Ishikawa (cell line): ENCODE data around the gene FGF10.

Experiments used
- CEBPB ChIP-seq: IDR thresholded peaks from 2 replicates; pipeline ENCODE4 v1.6.1; 2012
- CREB1 ChIP-seq: IDR thresholded peaks from 2 replicates; pipeline ENCODE4 v1.6.1; 2012; ENCODE audit warnings: low read depth
- EGR1 ChIP-seq: IDR thresholded peaks from 2 replicates; pipeline ENCODE4 v1.6.1; 2012
- EP300 ChIP-seq: IDR thresholded peaks from 2 replicates; pipeline ENCODE4 v1.6.1; 2012; ENCODE audit warnings: borderline replicate concordance
- FOXM1 ChIP-seq: IDR thresholded peaks from 2 replicates; pipeline ENCODE4 v1.6.1; 2012; ENCODE audit warnings: low read depth, borderline replicate concordance
- NFIC ChIP-seq: IDR thresholded peaks from 2 replicates; pipeline ENCODE4 v1.6.1; 2012
- RAD21 ChIP-seq: IDR thresholded peaks from 2 replicates; pipeline ENCODE4 v1.6.1; 2012; ENCODE audit warnings: low read depth
- REST ChIP-seq: IDR thresholded peaks from 2 replicates; pipeline ENCODE4 v1.6.1; 2012; ENCODE audit warnings: low read depth, mild to moderate bottlenecking
- TAF1 ChIP-seq: IDR thresholded peaks from 2 replicates; pipeline ENCODE4 v1.6.1; 2012; ENCODE audit warnings: low read depth, mild to moderate bottlenecking
- TCF12 ChIP-seq: IDR thresholded peaks from 2 replicates; pipeline ENCODE4 v1.6.1; 2012; ENCODE audit warnings: low read depth
- TEAD4 ChIP-seq: IDR thresholded peaks from 2 replicates; pipeline ENCODE4 v1.6.1; 2012
- YY1 ChIP-seq: IDR thresholded peaks from 2 replicates; pipeline ENCODE4 v1.6.1; 2012; ENCODE audit warnings: low read depth
- ZBTB7A ChIP-seq: IDR thresholded peaks from 2 replicates; pipeline ENCODE4 v1.6.1; 2012; ENCODE audit warnings: low read depth
- TF ChIP-seq, protein P1 (sequence below): IDR thresholded peaks from 2 replicates; pipeline ENCODE4 v1.6.1; 2012
- TF ChIP-seq, protein P2 (sequence below): IDR thresholded peaks from 2 replicates; pipeline ENCODE4 v1.6.1; 2012

The FGF10 gene

DNA sequence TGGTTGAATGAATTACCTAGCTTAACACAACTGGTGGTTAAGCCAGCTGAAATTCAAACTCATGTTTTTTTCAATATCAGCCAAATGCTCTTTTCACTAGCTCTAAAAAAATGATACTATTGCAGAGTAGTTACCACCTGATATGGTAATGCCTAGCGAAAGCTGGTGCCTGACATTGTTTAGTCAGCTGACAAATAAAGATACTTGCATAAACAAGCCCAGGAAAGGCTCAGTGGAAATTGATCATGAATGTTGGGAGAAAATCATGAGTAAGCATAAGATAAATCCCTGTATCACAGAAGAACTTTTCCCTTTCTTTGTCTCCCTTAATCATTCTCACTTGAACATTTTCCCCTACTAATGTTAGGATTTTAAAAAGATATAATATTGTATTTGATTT, 54.6 kb downstream of the FGF10 start:
- no peak for TF ChIP-seq NFIC
- TF ChIP-seq, protein P1, sequence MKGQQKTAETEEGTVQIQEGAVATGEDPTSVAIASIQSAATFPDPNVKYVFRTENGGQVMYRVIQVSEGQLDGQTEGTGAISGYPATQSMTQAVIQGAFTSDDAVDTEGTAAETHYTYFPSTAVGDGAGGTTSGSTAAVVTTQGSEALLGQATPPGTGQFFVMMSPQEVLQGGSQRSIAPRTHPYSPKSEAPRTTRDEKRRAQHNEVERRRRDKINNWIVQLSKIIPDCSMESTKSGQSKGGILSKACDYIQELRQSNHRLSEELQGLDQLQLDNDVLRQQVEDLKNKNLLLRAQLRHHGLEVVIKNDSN: no peak
- TF ChIP-seq RAD21: no peak
- TF ChIP-seq TEAD4: no peak
- no peak for TF ChIP-seq EGR1
- TF ChIP-seq CREB1: no peak
- TF ChIP-seq FOXM1: no peak
- TF ChIP-seq YY1: no peak
- no peak for TF ChIP-seq ZBTB7A
- TF ChIP-seq TAF1: no peak
- no peak for TF ChIP-seq TCF12
- no peak for TF ChIP-seq EP300
- TF ChIP-seq REST: no peak
- TF ChIP-seq, protein P2, sequence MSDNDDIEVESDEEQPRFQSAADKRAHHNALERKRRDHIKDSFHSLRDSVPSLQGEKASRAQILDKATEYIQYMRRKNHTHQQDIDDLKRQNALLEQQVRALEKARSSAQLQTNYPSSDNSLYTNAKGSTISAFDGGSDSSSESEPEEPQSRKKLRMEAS: no peak
- no peak for TF ChIP-seq CEBPB

DNA sequence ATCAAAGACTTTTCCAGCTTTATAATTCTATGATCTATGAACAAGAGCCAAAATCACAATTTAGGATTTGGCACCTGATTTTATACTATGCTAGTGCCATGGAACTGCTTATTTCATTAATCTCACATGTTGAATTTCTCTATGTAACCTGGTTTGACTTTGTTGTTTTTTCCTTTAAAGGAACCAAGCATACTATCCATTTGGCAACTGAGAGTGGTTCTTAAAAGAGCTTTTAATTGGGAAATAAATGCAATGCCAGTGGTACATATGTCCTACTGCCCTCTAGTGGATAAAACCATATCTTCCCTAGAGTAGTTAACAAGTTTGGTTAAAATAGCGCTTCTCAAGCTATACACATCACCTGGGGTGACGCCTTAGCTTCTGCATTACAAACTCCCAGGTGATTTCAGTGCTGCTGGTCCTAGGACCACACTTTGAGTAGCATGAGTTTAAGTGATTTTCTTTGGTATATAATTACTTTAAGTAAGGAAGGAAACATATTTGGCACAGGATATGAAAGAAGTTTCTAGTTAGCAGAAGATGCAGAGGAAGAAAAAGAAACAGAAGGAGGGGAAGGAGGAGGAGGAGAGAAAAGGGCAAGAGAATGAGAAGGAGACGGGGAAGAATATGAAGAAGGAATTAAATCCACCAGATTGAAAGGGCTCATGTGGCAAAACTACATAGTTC, 56.8 kb downstream of the FGF10 start:
- TF ChIP-seq FOXM1: no peak
- TF ChIP-seq EP300: no peak
- TF ChIP-seq RAD21: peak; percentile 47
- no peak for TF ChIP-seq NFIC
- no peak for TF ChIP-seq REST
- TF ChIP-seq CEBPB: no peak
- no peak for TF ChIP-seq TAF1
- TF ChIP-seq CREB1: no peak

DNA sequence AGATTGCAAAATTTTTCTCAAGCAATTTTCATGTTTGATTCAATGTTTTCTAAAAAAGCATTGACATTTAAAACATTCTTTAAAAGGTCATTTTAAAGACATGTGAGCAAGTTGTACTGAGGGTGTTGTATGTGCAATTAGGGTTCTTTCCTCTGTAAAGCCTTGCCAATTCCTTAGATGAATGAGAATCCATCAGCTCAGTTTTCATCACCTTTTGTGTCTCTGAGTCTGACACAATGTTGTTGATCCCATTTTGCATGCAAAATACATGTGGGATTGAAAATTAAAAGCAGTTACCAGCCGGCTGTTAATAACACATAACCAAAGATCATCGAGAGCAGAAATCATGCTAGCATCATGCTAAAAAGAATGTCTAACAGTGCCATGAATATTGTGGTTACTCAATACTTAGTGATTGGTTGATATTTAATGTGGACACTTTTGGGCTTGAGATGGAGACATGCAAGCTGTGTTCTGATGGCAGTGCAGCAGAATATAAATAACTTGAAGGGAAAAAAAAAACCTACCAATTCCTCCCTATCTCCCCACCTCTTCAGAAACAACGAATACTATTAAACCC, 57.7 kb downstream of the FGF10 start:
- TF ChIP-seq EP300 (no peak), YY1 (no peak), FOXM1 (no peak), CREB1 (no peak), CEBPB (no peak), TCF12 (no peak), REST (no peak), ZBTB7A (no peak), TEAD4 (no peak), NFIC (no peak), EGR1 (no peak), TAF1 (no peak), RAD21 (no peak)
- TF ChIP-seq, protein P1: no peak
- TF ChIP-seq, protein P2: no peak

- TF ChIP-seq YY1 (no peak), FOXM1 (no peak), TCF12 (no peak), CEBPB (no peak), EGR1 (no peak), RAD21 (no peak), NFIC (no peak), EP300 (no peak), TEAD4 (no peak), TAF1 (no peak), CREB1 (no peak)
- TF ChIP-seq, protein P1: no peak
- TF ChIP-seq, protein P2: no peak
Measured at GRCh38 chr5:44329716-44330115, 59.5 kb downstream of the FGF10 start.
